22Rv1 (cell line): ENCODE results near the gene CLCN2.

Source experiments
- ZFX ChIP-seq: fragments of 450-650 bp; IDR thresholded peaks from 2 replicates; pipeline ENCODE4 v1.6.1; 2017; ENCODE audit warnings: antibody characterized with exemption, borderline replicate concordance
- TF ChIP-seq, protein P1 (sequence below): fragments of 450-650 bp; IDR thresholded peaks from 2 replicates; pipeline ENCODE4 v1.5.1; 2017; ENCODE audit warnings: mild to moderate bottlenecking

DNA sequence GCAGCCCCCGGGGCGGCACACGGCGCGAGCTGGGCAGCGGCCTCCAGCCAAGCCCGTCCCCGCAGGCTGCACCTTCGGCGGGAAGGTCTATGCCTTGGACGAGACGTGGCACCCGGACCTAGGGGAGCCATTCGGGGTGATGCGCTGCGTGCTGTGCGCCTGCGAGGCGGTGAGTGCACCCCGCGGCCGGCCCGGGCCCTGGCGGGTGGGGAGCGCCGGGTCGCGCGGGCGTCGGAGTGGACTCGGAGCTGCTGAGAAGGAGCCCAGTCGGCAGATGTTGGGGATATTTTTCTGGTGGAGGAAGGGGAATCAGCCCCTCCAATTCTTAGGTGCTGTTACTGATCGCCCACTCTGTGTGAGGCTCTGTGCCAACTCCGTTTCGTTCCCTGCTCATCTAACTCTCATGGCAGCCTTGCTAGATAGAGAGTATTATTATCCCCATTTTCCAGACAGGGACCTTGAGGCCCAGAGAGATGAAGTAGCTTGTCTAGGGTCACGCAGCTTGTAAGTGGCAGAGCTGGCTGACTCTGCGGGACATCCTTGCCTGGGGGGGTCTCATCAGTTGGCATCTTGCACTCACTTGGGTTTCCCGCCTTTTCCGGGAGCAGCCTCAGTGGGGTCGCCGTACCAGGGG is 19.3 kb upstream of the CLCN2 start:
- TF ChIP-seq, protein P1, sequence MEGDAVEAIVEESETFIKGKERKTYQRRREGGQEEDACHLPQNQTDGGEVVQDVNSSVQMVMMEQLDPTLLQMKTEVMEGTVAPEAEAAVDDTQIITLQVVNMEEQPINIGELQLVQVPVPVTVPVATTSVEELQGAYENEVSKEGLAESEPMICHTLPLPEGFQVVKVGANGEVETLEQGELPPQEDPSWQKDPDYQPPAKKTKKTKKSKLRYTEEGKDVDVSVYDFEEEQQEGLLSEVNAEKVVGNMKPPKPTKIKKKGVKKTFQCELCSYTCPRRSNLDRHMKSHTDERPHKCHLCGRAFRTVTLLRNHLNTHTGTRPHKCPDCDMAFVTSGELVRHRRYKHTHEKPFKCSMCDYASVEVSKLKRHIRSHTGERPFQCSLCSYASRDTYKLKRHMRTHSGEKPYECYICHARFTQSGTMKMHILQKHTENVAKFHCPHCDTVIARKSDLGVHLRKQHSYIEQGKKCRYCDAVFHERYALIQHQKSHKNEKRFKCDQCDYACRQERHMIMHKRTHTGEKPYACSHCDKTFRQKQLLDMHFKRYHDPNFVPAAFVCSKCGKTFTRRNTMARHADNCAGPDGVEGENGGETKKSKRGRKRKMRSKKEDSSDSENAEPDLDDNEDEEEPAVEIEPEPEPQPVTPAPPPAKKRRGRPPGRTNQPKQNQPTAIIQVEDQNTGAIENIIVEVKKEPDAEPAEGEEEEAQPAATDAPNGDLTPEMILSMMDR = no peak
- TF ChIP-seq ZFX = no peak
